ENCODE data around the gene SMYD5. TPM values are rescaled to one million over a fixed set of nuclear protein-coding genes. Genes with fewer than 3 reads are reported as not detected.

SMYD5 gene
- total RNA-seq, 1 donor from 2014 or later = 36.3 TPM

DNA sequence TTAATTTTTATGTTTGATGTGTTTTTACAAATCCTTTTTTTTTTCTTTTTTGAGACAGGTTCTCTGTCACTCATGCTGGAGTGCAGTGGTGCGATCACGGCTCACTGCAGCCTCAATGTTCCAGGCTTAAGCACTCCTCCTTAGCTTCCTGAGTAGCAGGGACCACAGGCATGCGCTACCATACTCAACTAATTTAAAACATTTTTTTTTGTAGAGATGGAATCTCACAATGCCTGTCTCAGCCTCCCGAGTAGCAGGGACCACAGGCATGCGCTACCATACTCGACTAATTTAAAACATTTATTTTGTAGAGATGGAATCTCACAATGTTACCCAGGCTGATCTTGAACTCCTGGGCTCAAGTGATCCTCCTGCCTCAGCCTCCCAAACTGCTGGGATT lies 8.4 kb upstream of the SMYD5 start:
- no peak for DNase-seq (ENCODE audit: low spot score)

DNA sequence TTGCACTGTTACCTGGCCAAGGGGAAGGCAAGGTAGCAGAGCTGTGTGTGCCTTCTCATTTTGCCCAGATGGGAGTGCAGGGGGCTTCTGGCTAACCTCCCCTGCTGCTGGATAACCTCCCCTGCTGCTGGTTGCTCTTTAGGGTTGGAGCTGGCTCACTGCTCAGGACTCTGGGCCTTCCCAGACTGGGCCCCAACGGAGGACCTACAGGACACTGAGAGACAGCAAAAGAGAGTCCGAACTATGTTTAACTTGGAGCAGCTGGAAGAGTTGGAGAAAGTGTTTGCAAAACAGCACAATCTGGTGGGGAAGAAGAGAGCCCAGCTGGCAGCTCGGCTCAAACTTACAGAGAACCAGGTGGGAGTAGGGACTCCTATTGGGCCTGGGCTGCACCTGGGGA lies 5.8 kb upstream of the SMYD5 start:
- DNase-seq (ENCODE audit: low spot score) = no peak

DNA sequence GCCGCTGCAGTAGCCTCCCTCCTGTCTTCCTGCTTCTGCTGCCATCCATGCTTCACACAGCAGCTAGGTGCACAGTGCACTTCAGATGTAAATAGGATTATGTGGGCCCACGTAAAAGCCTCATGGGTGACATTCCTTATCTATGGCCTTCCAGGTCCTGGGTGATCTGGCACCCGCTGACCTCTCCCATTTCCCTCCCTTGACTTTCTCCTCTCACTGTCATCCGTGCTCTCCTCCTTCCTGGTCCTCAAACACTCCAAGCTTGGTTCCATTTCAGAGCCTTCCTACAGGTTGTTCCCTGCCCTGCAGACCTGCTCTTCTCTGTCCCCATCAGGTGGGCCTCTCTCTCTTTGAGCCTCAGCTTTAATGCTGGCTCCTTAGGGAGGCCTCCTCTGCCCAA lies 4.0 kb upstream of the SMYD5 start:
- no peak for DNase-seq (ENCODE audit: low spot score)

DNA sequence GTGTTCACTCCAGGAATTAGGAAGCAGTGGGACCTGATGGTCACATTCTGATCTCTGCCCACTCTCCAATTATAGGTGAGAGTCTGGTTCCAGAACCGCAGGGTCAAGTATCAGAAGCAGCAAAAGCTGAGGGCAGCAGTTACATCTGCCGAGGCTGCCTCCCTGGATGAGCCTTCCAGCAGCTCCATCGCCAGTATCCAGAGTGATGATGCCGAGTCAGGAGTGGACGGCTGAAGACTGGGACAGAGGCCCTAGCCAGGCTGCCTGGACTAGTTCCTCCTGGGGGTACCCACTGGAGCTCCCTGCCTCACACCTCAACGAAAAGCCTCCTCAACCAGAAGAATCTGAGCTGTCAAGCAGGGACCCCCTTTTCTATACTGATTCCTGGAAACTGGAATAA lies 3.3 kb upstream of the SMYD5 start:
- DNase-seq (ENCODE audit: low spot score) = no peak

DNA sequence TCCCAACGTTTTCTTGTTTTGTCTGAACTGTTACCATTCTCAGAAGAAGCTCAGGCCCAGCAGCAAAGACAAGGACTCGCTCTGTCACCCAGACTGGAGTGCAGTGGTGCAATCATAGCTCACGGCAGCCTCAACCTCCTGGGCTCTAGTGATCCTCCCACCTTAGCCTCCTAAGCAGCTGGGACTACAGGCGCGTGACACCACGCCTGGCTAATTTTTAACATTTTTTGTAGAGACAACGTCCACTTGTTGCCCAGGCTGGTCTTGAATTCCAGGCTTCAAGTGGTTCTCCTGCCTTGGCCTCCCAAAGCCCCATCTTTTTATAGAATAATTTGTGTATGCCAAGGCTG lies 2.0 kb upstream of the SMYD5 start:
- DNase-seq (ENCODE audit: low spot score) = no peak

DNA sequence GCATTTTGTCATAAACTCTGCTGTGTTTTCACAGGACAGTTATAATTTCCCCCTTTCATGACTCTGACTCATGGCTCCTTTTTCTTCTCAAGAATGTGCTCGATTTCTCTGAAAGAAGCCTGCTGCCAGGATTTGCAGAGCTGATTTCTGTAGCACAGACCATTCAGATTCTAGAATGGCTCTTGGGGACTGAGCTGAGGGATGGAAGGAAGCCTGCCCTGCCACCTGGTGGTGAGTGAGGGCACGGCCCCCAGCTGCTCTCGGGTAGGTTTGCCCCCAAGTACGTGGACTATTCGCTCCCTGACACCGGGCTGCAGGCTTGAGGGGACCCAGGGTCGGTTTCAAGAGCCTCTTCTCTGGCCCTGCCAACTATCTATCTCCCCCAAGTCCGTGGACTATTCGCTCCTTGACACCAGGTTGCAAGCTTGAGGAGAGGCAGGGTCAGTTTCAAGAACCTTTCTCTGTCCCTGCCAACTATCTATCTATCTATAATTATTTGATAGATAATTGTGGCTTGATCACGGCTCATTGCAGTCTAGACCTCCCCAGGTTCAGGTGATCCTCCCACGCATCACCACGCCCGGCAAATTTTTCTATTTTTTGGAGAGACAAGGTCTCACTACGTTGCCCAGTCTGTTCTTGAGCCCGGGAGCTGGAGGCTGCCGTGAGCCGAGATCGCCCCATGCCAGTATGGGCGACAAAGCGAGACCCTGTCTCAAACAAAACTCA lies 1.4 kb upstream of the SMYD5 start:
- DNase-seq (ENCODE audit: low spot score) = peak; percentile 65

DNA sequence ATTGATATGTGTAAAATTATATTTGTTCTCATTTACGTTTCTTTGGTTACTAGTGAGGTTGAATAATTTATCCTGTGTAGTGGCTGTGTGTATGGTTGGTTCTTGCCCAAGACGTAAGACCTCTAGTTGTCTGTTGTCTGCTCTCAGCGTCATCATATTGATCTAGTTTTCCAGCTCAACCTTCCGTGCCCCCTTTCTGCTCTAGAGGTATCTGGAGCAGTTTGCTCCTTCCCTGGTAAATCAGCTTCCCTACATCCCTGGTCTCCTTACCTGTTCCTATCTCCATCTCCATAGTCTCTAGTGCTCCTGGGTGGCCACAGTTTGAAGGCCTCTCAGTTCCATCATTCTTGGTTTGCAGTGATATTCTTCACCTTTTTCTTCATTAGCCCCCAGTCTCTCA lies 1.2 kb downstream of the SMYD5 start:
- DNase-seq (ENCODE audit: low spot score) = no peak

DNA sequence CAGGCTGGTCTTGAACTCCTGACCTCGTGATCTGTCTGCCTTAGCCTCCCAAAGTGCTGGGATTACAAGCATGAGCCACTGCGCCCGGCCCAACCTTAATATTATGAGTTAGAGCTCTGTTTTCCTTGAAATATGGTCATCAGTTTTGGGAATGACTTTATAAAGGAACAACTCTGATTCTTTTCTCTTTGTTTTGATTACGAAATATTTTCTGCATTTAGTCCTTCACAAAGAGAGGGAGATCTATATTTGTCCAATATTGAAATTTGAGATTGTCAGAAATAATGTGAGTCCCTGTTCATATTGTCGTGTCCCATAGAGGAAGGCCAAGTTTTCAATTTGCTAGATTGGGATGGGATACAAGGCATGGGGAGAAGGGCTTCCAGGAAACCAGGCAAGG lies 3.1 kb downstream of the SMYD5 start:
- no peak for DNase-seq (ENCODE audit: low spot score)

DNA sequence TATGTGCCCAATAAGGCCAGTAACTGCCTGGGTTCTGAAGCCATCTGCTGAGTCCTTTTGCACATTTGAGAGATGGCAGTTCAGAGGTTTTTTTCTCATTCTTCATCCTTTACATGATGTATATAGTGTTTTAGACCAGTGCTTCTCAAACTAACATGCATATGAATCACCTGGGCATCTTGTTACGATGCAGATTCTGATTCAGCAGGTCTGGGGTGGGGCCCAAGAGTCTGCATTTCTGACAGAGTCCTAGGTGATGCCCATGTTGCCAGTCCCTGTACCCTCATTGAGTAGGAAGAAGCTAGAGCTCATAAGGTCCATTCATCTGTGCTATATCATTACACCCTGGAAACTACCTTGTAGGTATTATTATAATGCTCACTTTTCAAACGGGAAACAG lies 3.8 kb downstream of the SMYD5 start:
- DNase-seq (ENCODE audit: low spot score) = no peak

DNA sequence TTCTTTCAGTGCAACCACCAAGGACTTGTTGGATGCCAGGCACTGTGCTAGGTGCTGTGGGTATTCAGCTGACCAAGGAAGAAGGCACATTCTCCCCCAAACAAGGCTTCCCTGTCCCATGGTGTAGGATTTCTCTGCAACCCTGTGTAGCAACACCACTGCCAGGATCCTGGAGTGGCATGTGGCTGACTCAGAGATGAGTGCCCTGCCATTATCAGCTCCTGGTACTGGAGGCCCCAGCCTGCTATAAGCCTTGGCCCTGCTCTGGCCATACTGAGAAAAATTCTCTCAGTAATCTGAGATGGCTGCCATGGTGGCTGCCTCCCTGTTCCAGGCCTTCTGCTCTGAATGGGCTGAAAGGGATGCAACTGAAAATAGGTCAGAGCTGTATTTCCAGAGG lies 4.3 kb downstream of the SMYD5 start:
- no peak for DNase-seq (ENCODE audit: low spot score)

DNA sequence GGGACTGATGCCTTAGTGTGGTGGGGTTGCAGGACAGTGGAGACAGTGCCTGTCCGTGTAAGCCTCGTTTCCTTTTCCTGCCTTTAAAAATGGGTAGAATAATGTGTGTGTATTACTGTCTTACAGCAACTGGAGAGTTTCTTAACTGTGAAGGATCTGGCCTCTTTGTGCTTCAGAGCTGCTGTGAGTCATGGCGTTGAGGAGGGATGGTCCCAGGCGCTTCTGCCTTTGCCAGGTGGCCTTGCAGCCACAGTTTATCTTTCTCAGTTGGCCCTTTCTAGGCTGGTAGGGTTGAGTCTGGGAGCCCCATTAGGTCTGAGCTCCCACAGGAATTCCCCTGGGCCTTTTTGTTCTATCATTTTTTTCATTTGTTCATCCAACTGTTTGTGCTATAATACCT lies 9.8 kb downstream of the SMYD5 start:
- DNase-seq (ENCODE audit: low spot score) = no peak

DNA sequence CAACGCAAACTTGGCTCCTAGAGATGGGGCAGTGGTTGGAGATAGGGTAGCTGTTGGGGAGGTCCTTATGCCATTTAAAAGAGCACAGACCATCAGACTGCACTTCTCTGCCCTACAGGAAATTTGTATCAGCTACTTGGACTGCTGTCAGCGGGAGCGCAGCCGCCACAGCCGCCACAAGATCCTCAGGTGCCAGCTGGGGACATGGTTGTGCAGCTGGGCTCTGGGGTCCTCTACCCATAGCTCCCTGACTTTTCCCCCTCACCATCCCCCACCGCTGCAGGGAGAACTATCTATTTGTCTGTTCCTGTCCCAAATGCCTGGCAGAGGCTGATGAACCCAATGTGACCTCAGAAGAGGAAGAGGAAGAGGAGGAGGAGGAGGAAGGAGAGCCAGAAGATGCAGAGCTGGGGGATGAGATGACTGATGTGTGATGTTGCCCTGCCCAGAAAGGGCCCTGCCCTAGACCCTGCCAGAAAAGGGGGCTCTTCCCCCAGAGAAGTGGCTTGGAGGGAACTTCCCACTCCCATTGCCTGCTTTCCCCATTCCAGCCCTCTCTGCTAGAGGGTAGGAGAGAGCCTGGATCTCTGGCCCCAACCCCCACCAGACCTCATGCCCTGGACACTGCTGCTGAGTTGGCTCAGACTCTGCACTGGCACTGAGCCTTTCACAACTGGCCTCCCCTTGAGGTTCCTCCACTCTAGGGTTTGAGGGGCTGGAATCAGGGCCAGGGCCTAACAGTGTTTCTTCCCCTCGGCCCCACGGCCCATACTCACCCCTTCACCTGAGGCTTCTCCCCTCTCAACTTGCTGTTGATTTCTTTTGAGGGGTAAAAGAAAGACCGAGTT lies 11.7 kb downstream of the SMYD5 start:
- DNase-seq (ENCODE audit: low spot score) = no peak

DNA sequence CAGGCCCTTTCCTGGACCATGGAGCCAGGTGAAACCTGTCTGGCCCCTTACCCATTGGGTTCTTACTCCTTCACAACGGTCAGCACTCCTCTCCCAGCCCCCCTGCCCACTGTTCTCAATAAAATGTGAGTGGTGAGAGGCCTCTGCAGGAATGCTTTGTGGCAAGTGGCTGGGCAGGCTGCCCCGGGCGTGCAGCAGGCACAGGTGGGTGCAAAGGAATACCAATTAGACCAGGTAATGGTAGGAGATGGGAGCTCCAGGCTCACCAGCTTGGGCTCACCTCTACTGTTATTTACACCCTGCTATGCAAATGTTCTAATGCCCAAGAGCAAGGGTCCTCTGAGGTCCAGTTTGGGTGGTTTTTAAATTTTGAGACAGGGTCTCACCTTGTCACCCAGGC lies 13.0 kb downstream of the SMYD5 start:
- DNase-seq (ENCODE audit: low spot score) = no peak

DNA sequence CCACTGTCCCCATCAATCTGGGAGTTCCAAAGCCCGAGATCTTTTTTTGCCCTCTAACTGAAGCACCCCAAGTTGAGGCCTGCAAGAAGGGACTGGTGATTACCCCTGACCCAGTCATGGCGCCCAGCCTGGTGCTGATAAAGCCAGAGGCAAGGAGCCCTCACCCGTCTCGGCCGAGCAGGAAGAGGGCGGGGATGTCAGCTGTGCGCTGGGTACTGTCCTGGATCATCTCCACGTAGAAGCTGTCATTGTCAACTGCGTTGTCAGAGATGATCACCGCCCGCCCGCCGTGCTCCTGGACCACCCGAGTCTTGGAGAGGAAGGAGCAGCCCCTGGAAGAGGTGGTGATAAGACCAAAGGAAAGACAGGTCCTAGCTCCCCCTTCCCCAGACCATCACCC lies 14.6 kb downstream of the SMYD5 start:
- no peak for DNase-seq (ENCODE audit: low spot score)

DNA sequence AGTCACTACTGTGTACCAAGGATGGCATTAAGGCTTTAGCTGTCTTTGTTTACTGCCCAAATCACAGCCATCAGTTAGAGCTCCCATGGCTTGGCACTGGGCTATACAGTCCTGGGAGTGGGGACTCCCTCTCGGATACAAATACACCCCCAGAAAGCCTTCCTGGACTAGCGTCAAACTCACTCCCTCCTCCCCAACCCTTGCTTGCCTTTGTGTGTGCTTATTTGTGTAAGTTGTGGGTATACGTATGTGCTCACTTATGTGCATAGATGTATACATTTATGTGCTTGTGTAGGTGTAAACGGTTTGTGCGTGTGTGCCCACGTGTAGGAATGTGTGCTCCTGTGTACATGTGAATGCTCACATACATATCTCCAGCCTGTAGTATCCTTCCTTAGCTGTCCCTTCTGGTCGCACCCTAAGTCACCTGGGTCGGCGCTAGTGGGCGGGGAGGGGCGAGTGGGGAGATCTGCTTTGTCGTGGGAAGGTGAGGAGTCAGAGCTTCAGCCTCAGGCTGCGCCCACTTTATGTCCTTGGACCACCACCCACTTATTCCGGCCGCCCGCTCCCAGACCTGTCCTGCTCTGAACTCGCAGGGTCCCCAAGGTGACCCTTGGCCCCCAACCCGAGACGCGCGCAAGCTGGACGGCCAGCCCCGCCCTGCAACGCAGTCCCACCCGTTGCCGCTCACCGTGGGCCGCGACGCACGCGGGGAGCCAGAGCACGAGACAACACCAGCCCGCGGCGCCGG lies 18.5 kb downstream of the SMYD5 start:
- peak; percentile 48 for DNase-seq (ENCODE audit: low spot score)

DNA sequence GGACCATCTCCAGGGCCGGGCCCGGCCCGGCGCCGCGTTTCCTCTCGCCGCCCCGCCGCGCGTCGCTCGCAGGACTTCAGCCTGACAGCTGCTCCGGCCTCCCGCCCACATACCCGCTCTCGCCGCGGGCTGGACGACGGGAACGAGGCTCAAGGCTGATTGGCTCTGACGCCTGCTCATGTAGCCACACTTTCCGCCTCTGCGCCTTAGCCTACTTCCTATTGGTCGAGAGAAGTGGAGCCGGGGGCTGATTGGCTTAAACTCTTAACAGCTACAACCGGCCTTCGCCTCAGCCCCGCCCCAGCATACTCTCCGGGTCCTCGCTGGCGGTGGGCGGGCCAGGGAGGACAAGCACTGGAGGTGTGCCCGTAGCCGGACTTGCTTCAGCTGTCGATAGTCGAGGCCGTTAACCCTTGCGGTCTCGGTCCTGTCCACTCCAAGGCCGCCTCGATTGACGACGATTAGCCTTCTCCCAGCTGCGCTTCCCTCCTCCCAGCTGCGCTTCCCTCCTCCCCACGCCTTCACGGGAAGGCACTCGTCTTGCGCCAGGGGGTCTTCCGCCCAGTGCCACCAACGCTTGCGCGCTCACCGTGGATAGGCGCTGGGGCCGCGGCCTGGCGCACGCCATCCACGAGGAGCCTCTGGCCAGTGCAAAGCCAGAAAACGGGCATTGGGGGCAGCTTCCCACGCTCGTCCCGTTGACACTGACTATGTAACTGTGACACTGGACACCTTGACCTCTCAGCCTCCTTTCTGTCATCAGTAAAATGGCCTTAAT lies 19.3 kb downstream of the SMYD5 start, which contains the start of gene PRADC1:
TSS of gene PRADC1 (minus strand) at position 86 of the 778 bp plus-strand sequence. CDS start at position 7, 79 bp downstream.
- DNase-seq (ENCODE audit: low spot score) = peak; percentile 99

DNA sequence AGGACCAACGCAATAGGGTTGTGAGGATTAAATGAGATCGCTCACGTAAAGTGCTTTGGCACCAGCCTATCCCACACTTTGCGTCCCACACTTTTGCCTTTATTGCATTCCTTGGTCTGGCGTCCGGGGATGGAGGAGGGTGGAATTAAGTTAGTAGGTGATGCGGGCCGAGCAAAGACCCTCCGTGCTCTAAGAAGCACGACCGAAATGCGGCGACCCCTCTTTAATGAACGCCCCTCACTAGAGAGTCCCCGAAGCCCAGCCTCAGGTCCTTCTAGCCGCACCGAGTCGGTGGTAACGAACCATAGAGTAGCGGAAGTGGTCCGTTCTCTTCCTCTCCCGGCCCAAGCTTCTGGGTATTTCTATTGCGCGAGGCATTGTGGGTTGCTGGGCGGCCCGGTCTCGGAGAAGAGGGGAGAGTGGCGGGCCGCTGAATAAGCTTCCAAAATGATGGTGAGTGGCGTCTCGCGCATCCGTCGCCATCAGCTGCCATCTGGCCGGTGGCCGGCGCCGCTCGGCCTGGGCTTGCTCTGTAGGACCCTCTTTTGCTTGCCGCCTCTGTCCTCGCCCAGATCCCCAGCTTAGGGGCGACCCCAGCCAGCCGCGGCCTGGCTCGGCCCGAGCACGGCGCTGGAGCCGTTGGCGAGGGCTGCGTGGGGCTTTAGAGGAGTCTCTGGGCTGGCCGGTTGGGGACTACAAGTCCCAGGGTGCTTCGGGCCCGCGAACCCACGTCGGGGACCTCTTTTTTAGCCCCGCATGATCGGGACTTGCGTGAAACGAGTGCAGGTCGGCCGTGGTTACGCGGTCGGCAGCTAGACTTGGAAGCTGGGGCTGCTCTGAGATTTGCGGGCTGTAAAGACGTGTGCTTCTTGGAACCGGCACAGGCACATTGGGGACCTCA lies 20.1 kb downstream of the SMYD5 start, which contains the start of gene CCT7:
TSS of gene CCT7 (plus strand) at position 377 of the 901 bp plus-strand sequence. CDS start at position 448, 71 bp downstream.
- peak; percentile 90 for DNase-seq (ENCODE audit: low spot score)

DNA sequence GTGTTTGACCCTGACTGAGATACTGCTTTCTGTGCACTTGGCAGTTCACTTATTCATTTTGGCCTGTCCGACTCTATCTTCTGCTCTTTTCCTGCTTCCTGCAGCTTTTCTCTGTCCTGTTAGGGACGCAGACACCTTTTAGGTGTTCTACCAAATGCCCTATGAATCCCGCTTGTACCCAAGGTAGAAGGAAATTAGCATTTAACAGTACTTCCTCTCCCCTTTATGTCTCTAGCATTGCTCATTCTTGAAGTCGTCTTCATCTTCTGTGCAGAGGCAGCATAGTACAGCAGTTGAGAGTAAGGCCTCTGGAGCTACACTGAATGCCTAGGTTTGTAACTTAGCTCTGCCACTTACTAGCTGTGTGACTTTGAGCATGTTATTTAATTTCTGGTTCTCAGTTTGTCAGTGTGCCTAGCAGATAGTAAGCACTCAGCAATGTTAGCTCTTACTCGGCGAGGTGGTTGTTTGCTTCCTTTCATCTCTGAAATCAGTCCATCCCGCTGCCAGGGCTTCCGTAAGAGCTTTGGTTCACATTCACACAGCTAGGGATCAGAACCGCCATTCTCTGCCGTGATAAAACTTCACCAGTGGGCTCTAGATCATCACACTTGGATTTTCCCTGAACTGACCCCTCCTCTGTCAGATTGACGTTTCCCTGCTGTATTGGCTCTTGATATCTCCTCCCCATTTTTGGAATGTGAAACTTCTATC lies 21.4 kb downstream of the SMYD5 start:
- no peak for DNase-seq (ENCODE audit: low spot score)

DNA sequence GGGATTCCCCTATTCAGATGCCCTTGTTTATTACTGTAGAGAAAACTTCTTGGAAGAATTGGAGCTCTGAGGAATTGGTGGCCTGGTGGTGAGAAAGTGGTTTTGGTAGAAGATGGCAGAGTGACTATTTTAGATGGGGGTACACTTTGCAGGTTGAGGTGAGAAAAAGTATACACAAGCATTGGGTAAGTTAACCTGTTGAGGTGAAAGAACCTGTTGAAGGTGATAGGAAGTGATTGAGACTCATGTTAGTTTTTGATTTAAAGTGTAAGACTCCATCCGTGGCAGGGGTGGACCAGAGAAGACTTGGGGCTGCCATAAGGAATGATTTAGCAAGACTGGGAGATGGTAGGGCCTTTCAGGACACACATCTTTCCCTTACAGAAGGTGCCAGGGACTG lies 23.1 kb downstream of the SMYD5 start:
- DNase-seq (ENCODE audit: low spot score) = no peak

DNA sequence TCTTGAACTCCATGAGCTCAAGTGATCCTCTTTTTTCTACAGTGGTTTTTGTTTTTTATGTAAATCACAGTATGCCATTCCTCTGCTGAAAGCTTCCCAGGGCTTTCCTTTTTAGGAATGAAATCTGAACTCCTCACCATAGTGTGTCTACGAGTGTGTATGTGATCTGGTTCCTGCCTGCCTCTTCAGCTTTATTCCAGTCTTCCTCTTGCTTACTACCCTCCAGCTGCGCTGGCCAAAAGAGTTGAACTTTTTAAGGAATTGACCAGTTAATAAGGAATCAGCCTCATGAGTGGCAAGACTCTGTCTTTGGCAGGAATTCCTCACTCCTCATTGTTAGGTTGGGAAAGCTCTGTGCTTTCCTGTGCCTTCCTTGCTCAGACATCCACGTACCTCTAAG lies 24.1 kb downstream of the SMYD5 start:
- DNase-seq (ENCODE audit: low spot score) = no peak
